Fibroblast of skin of right quadriceps (primary cell): ENCODE measurements around the gene MAD1L1.

Experiments used
- DNase-seq: peaks from one replicate; pipeline ENCODE4 v3.0.0-alpha.2; 2013

The MAD1L1 gene

GRCh38 chr7:2241580-2242540 is 9.1 kb upstream of the MAD1L1 start, which contains the start of the genes MRM2 and NUDT1:
Gene MRM2 (minus strand): TSS chr7:2242205. CDS start chr7:2242169, 36 bp downstream.
Gene NUDT1 (plus strand): TSS chr7:2242226. CDS start chr7:2244575, 2,349 bp downstream.
- DNase-seq, result peak; percentile 70

DNA sequence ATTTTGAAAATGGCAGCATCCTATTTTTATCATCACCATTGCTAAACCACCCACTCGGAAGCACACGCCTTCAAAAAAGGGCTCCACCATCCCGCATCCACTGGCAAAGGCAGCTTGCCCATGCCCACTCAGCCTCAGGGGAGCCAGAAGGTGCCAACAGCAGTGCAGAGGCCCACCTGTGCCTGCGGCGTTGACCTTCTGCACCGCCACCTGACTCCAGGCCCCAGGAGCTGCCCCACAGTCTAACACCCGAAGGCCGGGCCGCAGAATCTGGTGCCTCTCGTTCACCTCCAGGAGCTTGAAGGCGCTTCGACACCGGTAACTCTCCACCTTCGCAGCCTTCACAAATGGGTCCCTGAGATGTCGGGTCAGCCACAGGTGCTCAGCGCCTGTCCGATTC is 6.5 kb upstream of the MAD1L1 start:
- no peak for DNase-seq

DNA sequence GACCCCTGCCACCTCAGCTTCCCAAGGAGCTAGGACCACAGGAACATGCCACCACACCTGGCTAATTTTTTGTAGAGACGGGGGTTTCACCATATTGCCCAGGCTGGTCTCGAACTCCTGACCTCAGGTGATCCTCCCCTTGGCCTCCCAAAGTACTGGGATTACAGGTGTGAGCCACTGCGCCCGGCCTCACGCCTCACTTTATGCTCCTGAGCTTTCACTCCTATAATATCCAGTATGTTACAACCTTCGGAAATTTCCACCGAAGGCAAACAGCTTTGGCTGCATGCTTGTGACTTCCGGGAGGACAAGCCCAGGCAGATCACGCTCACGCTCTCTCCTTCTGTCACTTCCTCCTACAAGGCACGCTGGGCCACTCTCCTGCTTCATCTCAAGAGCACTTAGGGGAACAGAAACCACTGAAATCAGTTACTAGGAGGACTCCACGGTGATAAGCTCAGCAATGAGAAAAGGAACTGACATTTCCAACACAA is 4.4 kb upstream of the MAD1L1 start:
- no peak for DNase-seq

DNA sequence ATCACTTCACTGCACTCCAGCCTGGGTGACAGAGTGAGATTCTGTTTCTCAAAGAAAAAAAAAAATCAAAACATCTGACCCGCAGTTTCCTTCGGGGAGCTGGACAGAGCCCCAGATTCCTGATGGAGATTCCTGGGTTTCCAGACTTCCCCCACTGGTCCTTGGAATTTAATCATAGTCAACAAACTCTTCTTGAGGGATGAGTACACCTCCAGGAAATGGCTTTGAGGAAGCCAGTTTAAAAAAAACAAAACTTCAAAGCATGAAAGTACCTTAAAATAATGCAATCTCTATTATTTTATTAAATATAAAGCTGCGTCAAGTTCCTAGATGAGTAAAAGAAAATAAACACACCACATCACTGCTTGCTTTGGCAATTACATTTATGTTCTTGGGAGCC is 1.2 kb upstream of the MAD1L1 start:
- DNase-seq, result no peak

GRCh38 chr7:2231992-2232765 is 566 bp downstream of the MAD1L1 start:
- DNase-seq, result no peak

- no peak for DNase-seq
These were observed 1.9 kb downstream of the MAD1L1 start for GRCh38 chr7:2230882-2231281.

DNA sequence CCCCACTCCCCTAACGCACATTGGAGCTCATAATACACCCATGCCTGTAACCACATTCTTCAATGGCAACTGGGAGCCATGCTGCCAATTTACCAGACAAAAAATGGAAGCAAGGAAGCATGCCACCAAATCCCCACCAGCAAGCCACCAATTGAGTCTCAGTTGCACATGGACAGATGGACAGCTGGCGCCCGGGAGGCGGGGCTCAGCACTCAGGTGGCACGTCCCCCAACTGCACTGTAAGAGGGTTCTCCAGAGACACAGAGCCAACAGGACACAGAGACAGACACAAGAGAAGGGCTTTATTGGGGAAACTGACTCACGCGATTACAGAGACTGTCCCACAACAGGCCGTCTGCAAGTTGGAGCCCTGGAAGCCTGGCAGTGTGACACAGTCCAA is 2.5 kb downstream of the MAD1L1 start:
- no peak for DNase-seq

- DNase-seq, result no peak
These were observed 3.3 kb downstream of the MAD1L1 start for GRCh38 chr7:2229467-2229866.

GRCh38 chr7:2228921-2229320 is 3.8 kb downstream of the MAD1L1 start:
- DNase-seq, result no peak

GRCh38 chr7:2227699-2228098 is 5.0 kb downstream of the MAD1L1 start:
- no peak for DNase-seq

DNA sequence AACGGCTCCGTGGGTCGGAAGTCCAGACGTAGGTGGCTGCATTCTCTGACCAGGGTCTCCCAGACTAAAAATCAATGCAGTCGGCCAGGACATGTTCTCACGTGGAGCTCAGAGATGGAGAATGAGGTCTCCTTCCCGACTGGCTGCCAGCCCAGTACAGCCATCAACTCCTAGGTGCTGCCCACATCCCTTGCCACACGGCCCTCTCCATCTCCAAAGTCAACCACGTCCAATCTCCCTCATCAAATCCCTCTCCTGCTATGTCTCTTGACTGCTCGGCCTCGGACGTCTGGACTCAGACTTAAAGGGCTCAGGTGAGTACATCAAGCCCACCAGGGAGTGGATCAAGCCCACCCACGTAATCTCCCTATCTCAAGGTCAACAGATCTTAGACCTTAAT is 6.9 kb downstream of the MAD1L1 start:
- no peak for DNase-seq

DNA sequence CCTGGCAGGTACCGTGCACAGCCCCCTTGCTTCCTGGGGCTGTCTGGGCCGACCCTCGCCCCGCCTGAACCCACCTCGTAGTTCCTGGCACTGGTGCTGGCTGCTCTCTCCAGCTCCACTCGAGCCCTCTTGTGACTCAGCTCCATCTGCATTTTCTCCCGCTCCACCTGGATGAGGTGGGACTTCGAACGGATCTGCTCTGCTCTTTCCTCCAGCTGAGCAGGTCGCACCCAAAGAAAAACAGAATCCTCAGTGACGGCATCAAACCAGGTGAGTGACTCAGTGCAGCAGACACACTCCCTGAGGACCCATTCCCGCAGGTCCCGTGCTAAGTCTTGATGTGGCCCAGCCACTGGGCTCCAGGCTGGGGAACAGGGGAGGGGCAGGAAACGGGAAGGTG is 7.4 kb downstream of the MAD1L1 start:
- DNase-seq, result no peak

GRCh38 chr7:2224934-2225333 is 7.8 kb downstream of the MAD1L1 start:
- no peak for DNase-seq

DNA sequence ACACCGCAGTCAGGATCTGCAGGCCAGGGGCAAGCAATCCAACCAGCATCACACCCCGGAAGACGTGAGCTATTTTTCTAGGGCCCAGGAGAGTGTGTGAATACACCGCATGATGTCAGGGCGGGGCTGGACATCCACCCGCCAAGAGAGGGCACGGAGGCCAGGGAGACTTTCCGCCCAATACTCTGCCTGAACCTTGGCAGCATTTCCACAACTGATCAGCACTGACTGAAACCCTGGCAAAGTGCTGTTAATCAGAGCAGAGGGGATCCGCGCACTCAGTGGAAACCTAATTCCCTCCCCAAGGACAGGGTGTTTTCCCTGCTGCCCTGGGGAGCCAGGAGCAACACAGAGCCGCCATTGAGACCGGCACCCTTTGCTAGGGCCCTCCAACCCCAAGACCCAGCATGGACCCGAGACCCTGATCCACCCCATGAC is 8.2 kb downstream of the MAD1L1 start:
- no peak for DNase-seq

- DNase-seq, result no peak
These were observed 9.4 kb downstream of the MAD1L1 start for GRCh38 chr7:2223321-2223720.

- no peak for DNase-seq
These were observed 10.2 kb downstream of the MAD1L1 start for GRCh38 chr7:2222516-2222915.

DNA sequence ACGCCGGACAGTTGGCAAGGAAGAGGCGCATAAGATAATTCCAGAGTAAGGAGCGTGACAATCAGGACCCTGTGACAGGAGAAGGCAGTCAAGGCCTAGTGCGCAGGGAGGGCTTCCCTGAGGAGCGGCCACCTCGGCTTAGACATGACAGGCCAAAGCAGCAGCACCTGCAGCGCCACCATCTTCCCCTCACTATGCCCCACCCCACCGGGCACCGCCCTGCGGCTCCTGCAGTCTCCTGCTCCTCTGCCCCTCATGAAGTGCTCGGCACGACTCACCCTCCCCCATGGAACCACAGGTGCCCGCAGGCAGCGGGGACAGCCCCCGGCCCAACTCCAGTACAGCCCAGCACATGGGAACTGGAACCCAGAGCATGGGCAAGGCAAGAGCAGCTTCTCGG is 11.8 kb downstream of the MAD1L1 start:
- no peak for DNase-seq

DNA sequence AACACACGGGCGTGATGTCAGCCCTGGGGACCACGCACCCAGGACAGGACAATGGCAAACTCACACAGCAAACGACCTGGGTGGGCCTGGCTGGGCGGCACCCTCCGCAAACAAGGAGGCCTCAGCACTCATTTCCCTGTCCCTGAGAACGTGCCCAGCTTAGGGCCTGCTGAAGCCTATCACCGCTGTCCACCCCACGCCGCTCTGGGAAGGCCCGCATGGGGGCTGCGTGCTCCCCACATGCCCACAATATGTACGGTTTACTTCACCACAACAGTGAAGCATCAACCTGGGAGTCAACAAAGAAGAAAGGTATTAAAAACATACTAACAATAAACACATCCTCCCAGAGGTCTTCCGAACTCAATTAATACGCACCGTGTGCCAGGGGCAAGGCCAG is 12.2 kb downstream of the MAD1L1 start:
- DNase-seq, result no peak

DNA sequence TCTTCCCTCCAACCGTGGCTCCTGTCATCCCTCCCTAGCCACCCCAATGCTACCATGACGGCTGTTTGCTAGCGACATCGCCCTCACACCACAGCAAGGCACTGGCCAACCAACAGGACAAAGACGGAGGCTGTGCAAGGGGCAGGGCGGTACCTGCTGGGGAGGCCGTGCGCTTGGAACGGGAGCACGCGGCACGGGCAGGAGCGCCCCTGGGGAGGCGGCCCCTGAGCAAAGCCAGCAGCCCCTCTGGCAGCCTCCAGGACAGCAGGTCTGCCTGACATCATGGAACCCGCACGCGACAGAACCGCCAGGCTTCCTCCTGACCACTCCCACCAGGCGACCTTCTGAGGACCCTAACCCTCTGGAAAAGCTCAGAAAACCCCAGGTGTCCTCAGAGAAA is 12.7 kb downstream of the MAD1L1 start:
- no peak for DNase-seq

GRCh38 chr7:2219606-2220005 is 13.1 kb downstream of the MAD1L1 start:
- DNase-seq, result no peak

- no peak for DNase-seq
These were observed 13.6 kb downstream of the MAD1L1 start for GRCh38 chr7:2219136-2219535.

GRCh38 chr7:2218444-2218785 is 14.3 kb downstream of the MAD1L1 start:
- no peak for DNase-seq

- DNase-seq, result no peak
These were observed 14.9 kb downstream of the MAD1L1 start for GRCh38 chr7:2217716-2218443.
